ENCODE data around the gene SERINC3. TPM values are rescaled to one million over a fixed set of nuclear protein-coding genes. Genes with fewer than 3 reads are reported as not detected.
"Not testable (repeated sequence)": the region's sequence is repeated elsewhere in the genome, so short reads cannot be mapped to it uniquely, and the experiment has no call there.

SERINC3 gene
- total RNA-seq, 1 donor from 2014 or later, result 82.7 TPM

- no peak for DNase-seq (ENCODE audit: low read depth)
Observed at GRCh38 chr20:44494681-44495080, 27.2 kb downstream of the SERINC3 start.

GRCh38 chr20:44494266-44494665 is 27.6 kb downstream of the SERINC3 start:
- DNase-seq (ENCODE audit: low read depth), result peak; percentile 28

- DNase-seq (ENCODE audit: low read depth), result peak; percentile 32
Observed at GRCh38 chr20:44491635-44492395, 30.1 kb downstream of the SERINC3 start.

GRCh38 chr20:44489931-44490330 is 31.9 kb downstream of the SERINC3 start:
- DNase-seq (ENCODE audit: low read depth), result no peak

- no peak for DNase-seq (ENCODE audit: low read depth)
Observed at GRCh38 chr20:44489223-44489622, 32.6 kb downstream of the SERINC3 start.

GRCh38 chr20:44488551-44488950 is 33.3 kb downstream of the SERINC3 start:
- DNase-seq (ENCODE audit: low read depth), result no peak

- DNase-seq (ENCODE audit: low read depth), result no peak
Observed at GRCh38 chr20:44485830-44486198, 36.1 kb downstream of the SERINC3 start.

- no peak for DNase-seq (ENCODE audit: low read depth)
Observed at GRCh38 chr20:44485078-44485829, 36.6 kb downstream of the SERINC3 start.

- no peak for DNase-seq (ENCODE audit: low read depth)
Observed at GRCh38 chr20:44483112-44483511, 38.8 kb downstream of the SERINC3 start.

GRCh38 chr20:44481719-44482416 is 40.0 kb downstream of the SERINC3 start:
- DNase-seq (ENCODE audit: low read depth), result no peak

- no peak for DNase-seq (ENCODE audit: low read depth)
Observed at GRCh38 chr20:44480097-44480496, 41.8 kb downstream of the SERINC3 start.

- no peak for DNase-seq (ENCODE audit: low read depth)
Observed at GRCh38 chr20:44479643-44480042, 42.2 kb downstream of the SERINC3 start.

- no peak for DNase-seq (ENCODE audit: low read depth)
Observed at GRCh38 chr20:44478206-44478605, 43.7 kb downstream of the SERINC3 start.

GRCh38 chr20:44477151-44477550 is 44.7 kb downstream of the SERINC3 start:
- no peak for DNase-seq (ENCODE audit: low read depth)

- DNase-seq (ENCODE audit: low read depth), result peak; percentile 85
Observed at GRCh38 chr20:44475694-44476560, 45.9 kb downstream of the SERINC3 start, which contains the start of gene TTPAL. TSS of gene TTPAL (plus strand) at chr20:44475874. CDS start at chr20:44480000, 4,126 bp downstream.

- no peak for DNase-seq (ENCODE audit: low read depth)
Observed at GRCh38 chr20:44475372-44475693, 46.5 kb downstream of the SERINC3 start.

GRCh38 chr20:44472283-44472682 is 49.6 kb downstream of the SERINC3 start:
- DNase-seq (ENCODE audit: low read depth), result not testable (repeated sequence)

- peak; percentile 56 for DNase-seq (ENCODE audit: low read depth)
Observed at GRCh38 chr20:44471481-44471882, 50.4 kb downstream of the SERINC3 start.

GRCh38 chr20:44470327-44470726 is 51.5 kb downstream of the SERINC3 start:
- DNase-seq (ENCODE audit: low read depth), result no peak

- DNase-seq (ENCODE audit: low read depth), result no peak
Observed at GRCh38 chr20:44468044-44468782, 53.7 kb downstream of the SERINC3 start.

All from myocyte (in vitro differentiated cells).